Smooth muscle cell (in vitro differentiated cells): ENCODE data around the gene ARHGDIB. TPM values are rescaled to one million over a fixed set of nuclear protein-coding genes. Genes with fewer than 3 reads are reported as not detected.

Experiments
- DNase-seq: peaks from one replicate; lab custom pipeline; 2025; ENCODE audit not compliant: unreplicated experiment; lab: John Stamatoyannopoulos, UW
- H2AFZ ChIP-seq: fragments of 200-600 bp; sonication (generic); 2 replicates; pipeline ENCODE4 v1.6.0; 2016; ENCODE audit warnings: antibody characterized with exemption, low read depth, mild to moderate bottlenecking
- H3F3A ChIP-seq: fragments of 200-600 bp; sonication (generic); 2 replicates; pipeline ENCODE4 v1.6.0; 2017; ENCODE audit warnings: antibody characterized with exemption, low read depth
- H3K27ac ChIP-seq: fragments of 200-600 bp; sonication (generic); 2 replicates; pipeline ENCODE4 v1.5.1; 2016; ENCODE audit warnings: low read depth, mild to moderate bottlenecking
- H3K27me3 ChIP-seq: fragments of 200-600 bp; sonication (generic); 2 replicates; pipeline ENCODE4 v1.6.1; 2016; ENCODE audit warnings: low read depth, mild to moderate bottlenecking
- H3K36me3 ChIP-seq: fragments of 200-600 bp; sonication (generic); 2 replicates; pipeline ENCODE4 v1.5.1; 2016; ENCODE audit warnings: low read depth
- H3K4me1 ChIP-seq: fragments of 200-600 bp; sonication (generic); 2 replicates; pipeline ENCODE4 v1.5.1; 2016; ENCODE audit warnings: low read depth
- H3K4me2 ChIP-seq: fragments of 200-600 bp; sonication (generic); 2 replicates; pipeline ENCODE4 v1.6.0; 2016; ENCODE audit warnings: mild to moderate bottlenecking
- H3K4me3 ChIP-seq: fragments of 200-600 bp; sonication (generic); 2 replicates; pipeline ENCODE4 v1.5.1; 2016; ENCODE audit warnings: mild to moderate bottlenecking
- H3K79me2 ChIP-seq: fragments of 200-600 bp; sonication (generic); 2 replicates; pipeline ENCODE4 v1.6.0; 2016; ENCODE audit warnings: low read depth, mild to moderate bottlenecking
- H3K9ac ChIP-seq: fragments of 200-600 bp; sonication (generic); 2 replicates; pipeline ENCODE4 v1.6.0; 2016; ENCODE audit warnings: low read depth
- H3K9me3 ChIP-seq: fragments of 200-600 bp; sonication (generic); replicated peaks from 2 replicates; pipeline ENCODE4 v1.5.1; 2016; ENCODE audit warnings: low read depth
- H4K20me1 ChIP-seq: fragments of 200-600 bp; sonication (generic); 2 replicates; pipeline ENCODE4 v1.6.0; 2016; ENCODE audit warnings: low read depth
- WGBS: methylation state at CpG from one replicate; pipeline ENCODE4 v1.1.7; 2016; ENCODE audit warnings: low lambda C conversion rate; 5-methylcytosine and 5-hydroxymethylcytosine counted together
- polyA plus RNA-seq: library from polyadenylated mRNA; unstranded; fragments of >200 nt; fragmentation: Nextera tagmentation; extraction: Ambion mirVana; gene quantifications from 2 replicates; pipeline ENCODE4 v1.2.1, GENCODE V29; 2016
- total RNA-seq: library from RNA; depleted of rRNA; stranded (reverse); fragments of >200 nt; gene quantifications from 2 replicates; pipeline ENCODE4 v1.2.3, GENCODE V29; 2014
- TF ChIP-seq, protein P1 (sequence below): fragments of 200-600 bp; sonication (generic); IDR thresholded peaks from 2 replicates; pipeline ENCODE4 v1.5.1; 2017; ENCODE audit warnings: borderline replicate concordance, mild to moderate bottlenecking, antibody characterized with exemption; ENCODE audit not compliant: insufficient read depth, poor library complexity, severe bottlenecking

ARHGDIB gene
- total and polyA plus RNA-seq, 2 experiments from 2014 or later = 35.8 to 36.4 TPM

DNA sequence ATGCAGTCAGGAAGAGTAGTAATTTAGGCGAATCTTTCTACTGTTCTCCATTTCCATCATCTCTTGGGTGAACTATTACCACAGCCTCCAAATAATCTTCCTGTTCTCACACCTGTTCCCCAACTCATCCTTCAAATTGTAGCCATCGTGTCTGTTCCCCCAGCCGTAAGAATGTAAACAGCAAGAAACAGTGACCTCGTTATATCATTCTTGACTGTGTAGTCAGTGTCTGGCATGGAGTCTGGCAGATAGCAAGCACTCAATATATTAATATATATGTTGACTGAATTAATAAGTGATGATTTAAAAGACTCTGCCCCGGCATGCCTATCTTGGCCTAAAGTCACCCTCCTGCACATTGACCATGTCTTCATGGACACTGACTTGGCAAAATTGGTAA is 31.7 kb upstream of the ARHGDIB start:
- 30% methylated on average over 5 of the region's 5 CpGs for WGBS
- Histone ChIP-seq H2AFZ (no peak overlapping the region), H3K4me2 (peak overlapping the region; percentile 42), H3K4me3 (no peak overlapping the region), H3K36me3 (no peaks in the 10 kb centered on the region), H3F3A (no peaks in the 10 kb centered on the region), H3K9ac (peak overlapping the region; percentile 8), H3K4me1 (no peaks in the 10 kb centered on the region), H3K27me3 (no peaks in the 10 kb centered on the region), H3K27ac (peak overlapping the region; percentile 65), H4K20me1 (no peaks in the 10 kb centered on the region), H3K9me3 (no peaks in the 10 kb centered on the region), H3K79me2 (no peaks in the 10 kb centered on the region)
- TF ChIP-seq, protein P1, sequence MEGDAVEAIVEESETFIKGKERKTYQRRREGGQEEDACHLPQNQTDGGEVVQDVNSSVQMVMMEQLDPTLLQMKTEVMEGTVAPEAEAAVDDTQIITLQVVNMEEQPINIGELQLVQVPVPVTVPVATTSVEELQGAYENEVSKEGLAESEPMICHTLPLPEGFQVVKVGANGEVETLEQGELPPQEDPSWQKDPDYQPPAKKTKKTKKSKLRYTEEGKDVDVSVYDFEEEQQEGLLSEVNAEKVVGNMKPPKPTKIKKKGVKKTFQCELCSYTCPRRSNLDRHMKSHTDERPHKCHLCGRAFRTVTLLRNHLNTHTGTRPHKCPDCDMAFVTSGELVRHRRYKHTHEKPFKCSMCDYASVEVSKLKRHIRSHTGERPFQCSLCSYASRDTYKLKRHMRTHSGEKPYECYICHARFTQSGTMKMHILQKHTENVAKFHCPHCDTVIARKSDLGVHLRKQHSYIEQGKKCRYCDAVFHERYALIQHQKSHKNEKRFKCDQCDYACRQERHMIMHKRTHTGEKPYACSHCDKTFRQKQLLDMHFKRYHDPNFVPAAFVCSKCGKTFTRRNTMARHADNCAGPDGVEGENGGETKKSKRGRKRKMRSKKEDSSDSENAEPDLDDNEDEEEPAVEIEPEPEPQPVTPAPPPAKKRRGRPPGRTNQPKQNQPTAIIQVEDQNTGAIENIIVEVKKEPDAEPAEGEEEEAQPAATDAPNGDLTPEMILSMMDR = no peak
- no peak for DNase-seq

- Histone ChIP-seq H3K4me3 (no peak overlapping the region), H3K4me1 (no peaks in the 10 kb centered on the region), H3K27me3 (no peaks in the 10 kb centered on the region), H3K9me3 (no peaks in the 10 kb centered on the region), H3K9ac (no peak overlapping the region), H3K79me2 (no peaks in the 10 kb centered on the region), H3K27ac (peak overlapping the region; percentile 65), H3K36me3 (no peaks in the 10 kb centered on the region), H3F3A (no peaks in the 10 kb centered on the region), H2AFZ (no peak overlapping the region), H4K20me1 (no peaks in the 10 kb centered on the region), H3K4me2 (no peak overlapping the region)
- TF ChIP-seq, protein P1 = no peak
- WGBS = 95% methylated on average over 3 of the region's 3 CpGs
- no peak for DNase-seq
Observed at GRCh38 chr12:14992673-14993072, 31.3 kb upstream of the ARHGDIB start.

DNA sequence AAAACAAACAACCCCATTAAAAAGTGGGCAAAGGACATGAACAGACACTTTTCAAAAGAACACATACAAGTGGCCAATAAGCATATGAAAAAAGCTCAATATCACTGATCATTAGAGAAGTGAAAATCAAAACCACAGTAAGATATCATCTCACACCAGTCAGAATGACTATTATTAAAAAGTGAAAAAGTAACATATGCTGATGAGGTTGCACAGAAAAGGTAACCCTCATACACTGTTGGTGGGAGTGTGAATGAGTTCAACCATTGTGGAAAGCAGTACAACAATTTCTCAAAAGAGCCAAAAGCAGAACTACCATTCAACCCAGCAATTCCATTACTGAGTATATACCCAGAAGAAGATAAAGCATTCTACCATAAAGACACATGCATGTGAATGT is 29.7 kb upstream of the ARHGDIB start:
- TF ChIP-seq, protein P1 = no peak
- Histone ChIP-seq H3K4me1 (no peaks in the 10 kb centered on the region), H3K36me3 (no peaks in the 10 kb centered on the region), H3F3A (no peaks in the 10 kb centered on the region), H3K4me3 (no peak overlapping the region), H3K4me2 (no peak overlapping the region), H3K79me2 (no peaks in the 10 kb centered on the region), H3K27me3 (no peaks in the 10 kb centered on the region), H3K9me3 (no peaks in the 10 kb centered on the region), H4K20me1 (no peaks in the 10 kb centered on the region), H3K9ac (no peak overlapping the region), H3K27ac (no peak overlapping the region), H2AFZ (no peak overlapping the region)
- no peak for DNase-seq

- no peaks in the 10 kb centered on the region for H3K9me3 ChIP-seq
- no peaks in the 10 kb centered on the region for H3F3A ChIP-seq
- no peak overlapping the region for H3K27ac ChIP-seq
- DNase-seq = no peak
- WGBS = 55% methylated on average over 1 of the region's 1 CpG
- TF ChIP-seq, protein P1 = no peak
- no peaks in the 10 kb centered on the region for H3K36me3 ChIP-seq
- H3K79me2 ChIP-seq = no peaks in the 10 kb centered on the region
- H3K9ac ChIP-seq = no peak overlapping the region
- no peak overlapping the region for H3K4me2 ChIP-seq
- H3K4me3 ChIP-seq = no peak overlapping the region
- no peaks in the 10 kb centered on the region for H3K27me3 ChIP-seq
- no peaks in the 10 kb centered on the region for H3K4me1 ChIP-seq
- no peaks in the 10 kb centered on the region for H4K20me1 ChIP-seq
- H2AFZ ChIP-seq = no peak overlapping the region
Observed at GRCh38 chr12:14989790-14990189, 28.4 kb upstream of the ARHGDIB start.
